GM12892 (cell line): ENCODE results near the gene CLCN4.
A peak's percentile ranks its signal among the peaks of the same experiment; 100 is the strongest.

ENCODE experiments used
- DNase-seq: peaks from one replicate; pipeline ENCODE4 v3.0.0; 2011; ENCODE audit not compliant: insufficient read length
- FAIRE-seq: peaks from 2 replicates; lab custom pipeline; 2011; peaks lifted over from hg19 to GRCh38; lab: Jason Lieb, UNC
- POLR2A ChIP-seq: IDR thresholded peaks from 2 replicates; pipeline ENCODE4 v1.6.1; 2011; ENCODE audit warnings: low read depth, low read length, control low read depth
- POLR2AphosphoS5 ChIP-seq: IDR thresholded peaks from 2 replicates; pipeline ENCODE4 v1.6.1; 2011; ENCODE audit warnings: low read depth, low read length, control low read depth
- TAF1 ChIP-seq: IDR thresholded peaks from 2 replicates; pipeline ENCODE4 v1.6.1; 2011; ENCODE audit warnings: low read depth, mild to moderate bottlenecking, control low read depth, low read length, borderline replicate concordance

Gene CLCN4

DNA sequence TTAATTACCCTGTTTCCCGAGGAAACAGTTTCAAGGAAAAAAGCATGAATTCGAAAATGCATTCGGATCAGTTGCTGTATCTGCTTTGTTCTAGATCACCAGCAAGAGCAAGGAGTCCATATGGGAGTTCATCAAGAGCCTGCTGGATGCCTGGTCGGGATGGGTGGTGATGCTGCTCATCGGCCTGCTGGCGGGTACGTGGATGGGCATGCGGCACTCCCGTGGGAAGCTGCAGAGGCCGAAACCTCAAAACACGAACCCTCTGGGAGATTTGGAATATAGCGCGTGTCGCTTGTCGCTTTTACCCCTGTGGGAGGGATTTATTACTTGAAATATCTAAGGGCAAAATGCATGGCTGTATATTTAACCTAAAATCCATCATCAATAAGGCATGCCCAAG lies 30.6 kb downstream of the CLCN4 start:
- DNase-seq (no peak), FAIRE-seq (no peak)
- TF ChIP-seq POLR2A (no peak), TAF1 (no peak), POLR2AphosphoS5 (no peak)

GRCh38 chrX:10189317-10190268 lies 32.8 kb downstream of the CLCN4 start:
- FAIRE-seq: peak; percentile 100
- peak; percentile 43 for DNase-seq
- TF ChIP-seq POLR2AphosphoS5: no peak
- no peak for TF ChIP-seq TAF1
- TF ChIP-seq POLR2A: no peak

- no peak for TF ChIP-seq TAF1
- TF ChIP-seq POLR2A: no peak
- no peak for TF ChIP-seq POLR2AphosphoS5
- FAIRE-seq (no peak), DNase-seq (no peak)
These were observed 33.6 kb downstream of the CLCN4 start for GRCh38 chrX:10190367-10190766.

DNA sequence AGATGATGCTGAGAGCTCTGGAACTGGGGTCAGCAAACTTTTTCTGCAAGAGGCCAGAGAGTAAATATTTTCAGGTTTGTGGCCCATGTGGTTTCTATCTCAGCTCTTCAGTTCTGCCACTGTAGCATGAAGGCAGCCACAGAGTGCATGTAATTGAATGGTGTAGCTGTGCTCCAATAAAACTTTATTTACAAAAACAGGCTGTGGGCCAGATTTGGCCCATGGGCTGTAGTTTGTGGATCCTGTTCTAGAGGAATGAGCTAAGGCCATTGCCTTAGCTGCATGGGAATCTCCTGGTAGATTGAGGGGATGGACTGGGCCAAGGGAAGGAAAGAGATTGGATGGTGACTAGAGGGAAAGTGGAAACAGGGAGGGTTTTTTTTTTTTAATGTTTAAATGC lies 36.8 kb downstream of the CLCN4 start:
- no peak for DNase-seq
- no peak for FAIRE-seq

GRCh38 chrX:10195425-10195824 lies 38.6 kb downstream of the CLCN4 start:
- TF ChIP-seq POLR2A: no peak
- FAIRE-seq: no peak
- DNase-seq: no peak

More for the DNA sequence above, 36.8 kb downstream of the CLCN4 start:
- TF ChIP-seq TAF1 (no peak), POLR2A (no peak), POLR2AphosphoS5 (no peak)

GRCh38 chrX:10195947-10196346 lies 39.2 kb downstream of the CLCN4 start:
- DNase-seq: no peak
- TF ChIP-seq POLR2A (no peak), POLR2AphosphoS5 (no peak), TAF1 (no peak)
- no peak for FAIRE-seq

GRCh38 chrX:10197279-10198210 lies 40.8 kb downstream of the CLCN4 start:
- FAIRE-seq (no peak), DNase-seq (no peak)
- TF ChIP-seq POLR2A (no peak), TAF1 (no peak)

- no peak for DNase-seq
- FAIRE-seq: no peak
- TF ChIP-seq POLR2AphosphoS5: no peak
- no peak for TF ChIP-seq TAF1
- no peak for TF ChIP-seq POLR2A
These were observed 41.5 kb downstream of the CLCN4 start for GRCh38 chrX:10198254-10198653.

- TF ChIP-seq POLR2AphosphoS5 (no peak), TAF1 (no peak), POLR2A (no peak)
- DNase-seq (no peak), FAIRE-seq (peak; percentile 33)
These were observed 42.4 kb downstream of the CLCN4 start for GRCh38 chrX:10199212-10199611.

GRCh38 chrX:10203617-10204016 lies 46.8 kb downstream of the CLCN4 start:
- TF ChIP-seq POLR2AphosphoS5 (no peak), POLR2A (no peak), TAF1 (no peak)
- FAIRE-seq (no peak), DNase-seq (no peak)

GRCh38 chrX:10206317-10206716 lies 49.5 kb downstream of the CLCN4 start:
- no peak for DNase-seq
- no peak for FAIRE-seq
- TF ChIP-seq POLR2A: no peak
- TF ChIP-seq POLR2AphosphoS5: no peak
- no peak for TF ChIP-seq TAF1

GRCh38 chrX:10208281-10208856 lies 51.6 kb downstream of the CLCN4 start:
- FAIRE-seq (no peak), DNase-seq (no peak)
- TF ChIP-seq POLR2AphosphoS5 (no peak), POLR2A (no peak), TAF1 (no peak)

- DNase-seq (no peak), FAIRE-seq (no peak)
These were observed 52.2 kb downstream of the CLCN4 start for GRCh38 chrX:10208953-10209352.

More at GRCh38 chrX:10208953-10209352, 52.2 kb downstream of the CLCN4 start:
- no peak for TF ChIP-seq POLR2AphosphoS5
- TF ChIP-seq TAF1: no peak
- no peak for TF ChIP-seq POLR2A
